GM13977 (cell line): ENCODE results near the gene HOXC10.

Experiments
- DNase-seq: peaks from one replicate; pipeline ENCODE4 v3.0.0; 2012; ENCODE audit warnings: low spot score
- in situ Hi-C: fragments of 300-500 bp; cut with MboI; formaldehyde crosslinking; loops from one replicate; pipeline ENCODE4 v1.12.0; 2022; ENCODE audit warnings: low sequenced_read_pairs, low pct_unique_long_range_greater_than_20kb, mixed read lengths, inconsistent platforms; ENCODE audit not compliant: unreplicated experiment
- TF ChIP-seq, protein P1 (sequence below): IDR thresholded peaks from 2 replicates; pipeline ENCODE4 v1.5.1; 2012; ENCODE audit warnings: mild to moderate bottlenecking, control low read depth; ENCODE audit not compliant: insufficient read depth; ENCODE audit errors: extremely low read depth, missing control alignments

HOXC10 gene

DNA sequence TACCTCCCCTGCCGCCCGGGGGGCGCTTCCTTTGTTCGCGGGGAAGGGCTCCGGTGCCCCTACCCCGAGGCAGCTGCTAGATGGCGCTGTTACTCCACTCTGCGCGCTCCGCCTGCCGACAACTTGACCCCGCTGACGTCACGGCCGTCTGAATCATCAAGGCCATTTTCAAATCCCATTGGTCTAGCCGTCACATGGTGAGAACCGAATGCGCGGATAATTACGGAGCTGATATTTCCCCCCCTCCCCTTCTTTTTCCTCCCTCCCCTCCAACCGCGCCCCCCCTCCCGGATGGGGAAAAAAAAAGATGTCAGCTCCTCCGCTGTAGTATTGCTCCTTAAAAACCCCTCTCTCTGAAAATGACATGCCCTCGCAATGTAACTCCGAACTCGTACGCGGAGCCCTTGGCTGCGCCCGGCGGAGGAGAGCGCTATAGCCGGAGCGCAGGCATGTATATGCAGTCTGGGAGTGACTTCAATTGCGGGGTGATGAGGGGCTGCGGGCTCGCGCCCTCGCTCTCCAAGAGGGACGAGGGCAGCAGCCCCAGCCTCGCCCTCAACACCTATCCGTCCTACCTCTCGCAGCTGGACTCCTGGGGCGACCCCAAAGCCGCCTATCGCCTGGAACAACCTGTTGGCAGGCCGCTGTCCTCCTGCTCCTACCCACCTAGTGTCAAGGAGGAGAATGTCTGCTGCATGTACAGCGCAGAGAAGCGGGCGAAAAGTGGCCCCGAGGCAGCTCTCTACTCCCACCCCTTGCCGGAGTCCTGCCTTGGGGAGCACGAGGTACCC, at the start of gene HOXC10:
Gene HOXC10, plus strand, starts transcription at position 246 of the 791 bp plus-strand sequence. Its CDS starts 114 bp downstream, at position 360.
- peak; percentile 92 for DNase-seq
- TF ChIP-seq, protein P1, sequence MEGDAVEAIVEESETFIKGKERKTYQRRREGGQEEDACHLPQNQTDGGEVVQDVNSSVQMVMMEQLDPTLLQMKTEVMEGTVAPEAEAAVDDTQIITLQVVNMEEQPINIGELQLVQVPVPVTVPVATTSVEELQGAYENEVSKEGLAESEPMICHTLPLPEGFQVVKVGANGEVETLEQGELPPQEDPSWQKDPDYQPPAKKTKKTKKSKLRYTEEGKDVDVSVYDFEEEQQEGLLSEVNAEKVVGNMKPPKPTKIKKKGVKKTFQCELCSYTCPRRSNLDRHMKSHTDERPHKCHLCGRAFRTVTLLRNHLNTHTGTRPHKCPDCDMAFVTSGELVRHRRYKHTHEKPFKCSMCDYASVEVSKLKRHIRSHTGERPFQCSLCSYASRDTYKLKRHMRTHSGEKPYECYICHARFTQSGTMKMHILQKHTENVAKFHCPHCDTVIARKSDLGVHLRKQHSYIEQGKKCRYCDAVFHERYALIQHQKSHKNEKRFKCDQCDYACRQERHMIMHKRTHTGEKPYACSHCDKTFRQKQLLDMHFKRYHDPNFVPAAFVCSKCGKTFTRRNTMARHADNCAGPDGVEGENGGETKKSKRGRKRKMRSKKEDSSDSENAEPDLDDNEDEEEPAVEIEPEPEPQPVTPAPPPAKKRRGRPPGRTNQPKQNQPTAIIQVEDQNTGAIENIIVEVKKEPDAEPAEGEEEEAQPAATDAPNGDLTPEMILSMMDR = peak; percentile 84
- in situ Hi-C loops = no loop called here

DNA sequence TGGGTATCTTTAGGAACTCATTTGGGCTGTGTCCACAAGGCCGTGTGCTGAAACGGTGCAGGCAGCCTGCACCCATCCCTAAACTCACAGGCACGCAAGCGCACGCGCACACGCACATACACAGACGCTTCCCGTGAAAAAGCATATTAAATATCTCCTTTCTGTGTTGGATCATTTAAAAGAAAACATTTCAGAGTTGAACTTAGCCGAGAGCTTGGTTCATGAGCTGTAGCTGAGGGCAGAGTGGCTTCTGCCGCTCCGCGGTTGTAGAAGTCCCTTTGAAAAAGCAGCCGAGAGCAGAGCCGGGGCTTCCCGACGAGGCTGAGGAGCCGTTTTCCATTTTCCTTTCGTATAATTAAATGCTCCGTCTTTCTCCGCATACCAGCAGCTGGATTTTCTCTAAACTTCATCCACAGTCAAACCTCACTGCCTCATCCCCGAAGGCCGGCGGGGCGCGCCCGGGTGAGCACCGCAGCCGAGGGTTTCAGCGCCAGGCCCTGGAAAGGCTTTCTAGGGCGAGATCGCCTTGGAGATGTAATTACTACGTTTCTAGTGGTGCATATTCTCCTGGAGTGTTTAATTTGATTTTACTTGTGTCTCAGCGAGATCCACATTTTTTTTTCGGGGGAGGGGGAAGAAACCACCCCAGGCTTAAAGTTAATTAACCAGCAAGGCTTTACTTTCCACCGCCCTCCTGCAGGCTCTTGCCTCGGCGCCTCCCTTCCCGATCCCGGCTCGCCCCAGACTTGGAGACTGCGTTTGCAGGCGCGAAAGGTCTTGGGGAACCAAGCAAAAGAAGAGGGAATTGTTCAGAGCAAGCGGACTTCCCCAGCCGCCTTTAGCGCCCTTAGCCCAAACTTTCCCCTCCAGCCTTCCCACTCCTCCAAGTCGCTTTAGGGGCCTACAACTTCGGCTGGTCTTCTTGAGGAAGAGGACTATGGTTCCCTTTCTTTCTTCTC, 49.3 kb upstream of the HOXC10 start:
- TF ChIP-seq, protein P1 = no peak

DNA sequence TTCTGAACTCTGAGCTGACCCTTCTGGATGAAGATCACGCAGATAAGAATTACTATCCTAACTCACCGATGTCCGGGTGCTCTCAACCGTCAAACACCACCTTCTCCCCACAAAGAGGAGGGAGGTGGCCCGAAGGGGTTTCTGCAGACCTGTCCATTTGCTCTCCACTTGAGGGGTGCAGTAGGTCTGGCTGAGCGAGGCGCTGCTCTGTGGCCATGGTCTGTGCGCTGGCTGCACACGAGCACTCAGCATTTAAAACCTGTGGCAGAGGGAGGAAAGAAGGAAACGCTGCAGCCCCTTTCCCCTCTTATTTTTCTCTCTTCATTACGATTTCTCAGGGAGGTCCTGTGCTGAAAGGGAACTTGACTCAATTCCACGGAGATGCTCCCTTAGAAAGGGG, 47.8 kb upstream of the HOXC10 start:
- no peak for DNase-seq
- TF ChIP-seq, protein P1 = no peak
- in situ Hi-C loops = loop anchor here (25.0 kb wide), 1 partner anchor 100 kb away; the partner anchor contains the start of genes HOXC5 and HOXC6

More for the DNA sequence above, 49.3 kb upstream of the HOXC10 start:
- in situ Hi-C loops = loop anchor here (25.0 kb wide), 1 partner anchor 102 kb away; the partner anchor contains the start of genes HOXC5 and HOXC6
- no peak for DNase-seq

DNA sequence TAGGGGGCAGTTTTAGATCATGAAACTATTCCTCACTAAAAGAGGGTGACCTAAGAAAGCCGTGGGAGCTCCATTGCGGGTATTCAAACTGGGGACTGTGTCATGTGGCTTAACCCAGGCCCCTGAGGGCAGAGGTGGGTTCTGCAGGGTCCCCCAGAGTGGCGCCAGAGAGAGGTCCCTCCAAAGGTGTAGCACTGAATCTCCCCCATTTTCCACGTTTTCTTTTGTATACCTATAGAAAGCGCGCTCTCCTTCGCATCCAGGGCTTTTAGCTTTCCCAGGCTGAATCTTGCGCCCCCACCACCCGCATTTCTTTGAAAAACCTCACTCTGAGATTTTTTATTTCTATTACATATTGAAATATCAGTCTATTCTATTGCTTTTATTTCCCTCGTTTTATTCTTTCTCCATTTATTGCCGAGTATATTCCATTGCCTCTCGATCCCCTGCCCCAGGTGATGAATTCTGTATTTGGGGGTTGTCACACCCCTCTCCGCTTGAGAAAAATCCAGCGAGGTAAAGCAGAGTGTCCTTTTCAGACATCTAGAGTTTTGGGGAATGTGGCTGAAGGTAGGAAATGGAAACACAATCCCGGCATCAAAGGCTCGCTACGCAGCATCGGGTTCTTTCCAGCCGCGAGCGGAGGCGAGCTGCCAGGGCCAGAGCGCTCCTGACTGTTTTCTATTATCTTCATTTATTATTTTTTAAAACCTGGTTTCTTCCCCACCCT, 47.2 kb upstream of the HOXC10 start:
- TF ChIP-seq, protein P1 = no peak
- DNase-seq = no peak
- in situ Hi-C loops = loop anchor here (25.0 kb wide), 1 partner anchor 100 kb away; the partner anchor contains the start of genes HOXC5 and HOXC6

DNA sequence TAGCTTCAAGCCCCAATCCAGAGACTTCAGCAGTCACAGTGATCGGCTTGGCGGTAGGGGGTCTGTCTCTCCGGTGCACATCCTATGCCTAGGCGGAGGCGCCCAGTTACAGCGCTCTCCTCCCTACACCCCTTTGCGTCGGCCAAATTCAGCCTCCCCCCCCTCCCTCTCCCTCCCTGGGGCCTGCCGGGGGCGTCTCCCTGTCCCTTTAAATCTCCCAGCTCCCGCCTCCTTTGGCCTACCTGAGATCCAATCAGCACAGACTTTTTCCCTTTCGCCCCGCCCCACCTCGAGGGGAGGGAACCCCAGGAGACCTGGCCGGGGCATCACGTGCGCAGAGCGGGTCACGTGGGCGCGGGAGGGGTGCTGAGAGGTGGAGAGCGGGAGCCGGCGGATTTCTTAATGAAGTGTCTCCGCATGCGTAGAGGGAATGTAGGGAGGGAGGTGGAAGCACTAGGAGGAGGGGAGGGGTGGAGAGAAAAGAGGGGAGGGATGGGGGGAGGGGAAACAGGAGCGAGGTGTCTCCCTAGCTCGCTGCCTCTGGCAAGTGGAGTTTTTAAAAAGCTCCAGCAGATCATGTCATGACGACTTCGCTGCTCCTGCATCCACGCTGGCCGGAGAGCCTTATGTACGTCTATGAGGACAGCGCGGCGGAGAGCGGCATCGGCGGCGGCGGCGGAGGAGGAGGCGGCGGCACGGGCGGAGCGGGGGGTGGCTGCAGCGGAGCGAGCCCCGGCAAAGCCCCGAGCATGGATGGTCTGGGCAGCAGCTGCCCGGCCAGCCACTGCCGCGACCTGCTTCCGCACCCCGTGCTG, 46.4 kb upstream of the HOXC10 start, which contains the start of gene HOXC13:
Gene HOXC13, plus strand, starts transcription at position 506 of the 815 bp plus-strand sequence. Its CDS starts 76 bp downstream, at position 582.
- TF ChIP-seq, protein P1 = no peak
- in situ Hi-C loops = loop anchor here (25.0 kb wide), 1 partner anchor 99 kb away; the partner anchor contains the start of genes HOXC5 and HOXC6
- DNase-seq = peak; percentile 65
